Kidney epithelial cell (primary cell): Measurements from ENCODE around the gene NPDC1. TPM values are rescaled to one million over a fixed set of nuclear protein-coding genes. Genes with fewer than 3 reads are reported as not detected.
"Not testable (repeated sequence)": the region's sequence is repeated elsewhere in the genome, so short reads cannot be mapped to it uniquely, and the experiment has no call there.

Source experiments
- DNase-seq: peaks from one replicate; pipeline ENCODE4 v3.0.0-alpha.2; 2010; ENCODE audit warnings: low read depth
- H3K27me3 ChIP-seq: 2 replicates; pipeline ENCODE4 v1.6.0; 2011; ENCODE audit warnings: low read length; ENCODE audit not compliant: control insufficient read depth, insufficient read depth
- H3K36me3 ChIP-seq: 2 replicates; pipeline ENCODE4 v1.5.1; 2011; ENCODE audit warnings: low read length; ENCODE audit not compliant: control insufficient read depth, insufficient read depth
- H3K4me3 ChIP-seq: 2 replicates; pipeline ENCODE4 v1.5.1; 2011; ENCODE audit warnings: low read depth, mild to moderate bottlenecking, control low read depth, low read length
- total RNA-seq: library from RNA; depleted of rRNA; stranded (reverse); fragments of >200 nt; gene quantifications from 2 replicates; pipeline ENCODE4 v1.2.3, GENCODE V29; 2015
- TF ChIP-seq, protein P1 (sequence below): IDR thresholded peaks from 2 replicates; pipeline ENCODE4 v1.5.1; 2011; ENCODE audit warnings: mild to moderate bottlenecking, moderate library complexity, low read length, control low read depth, inconsistent platforms; ENCODE audit not compliant: insufficient read depth, poor library complexity, severe bottlenecking

Gene NPDC1
- total RNA-seq, 1 donor from 2014 or later = 58.3 TPM

DNA sequence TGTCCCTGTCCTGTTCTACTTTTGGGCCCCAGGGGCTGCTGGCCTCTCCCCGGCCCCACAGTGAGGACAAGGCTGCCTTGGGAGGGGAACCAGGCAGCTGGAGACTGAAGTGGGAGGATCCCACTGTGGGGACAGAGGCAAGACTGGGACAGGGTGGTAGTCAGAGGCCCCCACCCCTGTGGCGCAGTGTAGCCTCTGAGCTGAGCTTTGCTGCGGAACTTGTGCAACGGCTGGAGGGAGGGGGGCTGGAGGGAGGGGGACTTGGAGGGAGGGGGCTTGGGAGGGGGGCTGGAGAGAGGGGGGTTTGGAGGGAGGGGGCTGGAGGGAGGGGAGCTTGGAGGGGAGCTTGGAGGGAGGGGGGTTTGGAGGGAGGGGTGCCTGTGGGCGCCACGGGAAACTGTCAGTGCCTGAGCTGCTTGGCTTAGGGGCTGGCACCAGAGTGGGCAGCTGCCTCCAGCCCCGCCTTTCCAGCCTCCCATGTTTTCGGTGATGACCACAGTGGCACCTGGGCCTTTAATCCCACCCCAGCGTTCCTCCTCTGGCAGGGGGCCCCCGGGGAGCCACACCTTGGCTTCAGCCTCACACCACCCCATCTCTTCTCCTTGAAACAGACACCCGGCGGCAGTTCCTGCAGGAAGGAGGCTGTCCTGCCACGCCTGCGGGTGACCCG is 11.8 kb downstream of the NPDC1 start:
- Histone ChIP-seq H3K4me3 (no peak overlapping the region), H3K27me3 (peaks cover 4% of the 10 kb centered on the region), H3K36me3 (no peaks in the 10 kb centered on the region)
- TF ChIP-seq, protein P1, sequence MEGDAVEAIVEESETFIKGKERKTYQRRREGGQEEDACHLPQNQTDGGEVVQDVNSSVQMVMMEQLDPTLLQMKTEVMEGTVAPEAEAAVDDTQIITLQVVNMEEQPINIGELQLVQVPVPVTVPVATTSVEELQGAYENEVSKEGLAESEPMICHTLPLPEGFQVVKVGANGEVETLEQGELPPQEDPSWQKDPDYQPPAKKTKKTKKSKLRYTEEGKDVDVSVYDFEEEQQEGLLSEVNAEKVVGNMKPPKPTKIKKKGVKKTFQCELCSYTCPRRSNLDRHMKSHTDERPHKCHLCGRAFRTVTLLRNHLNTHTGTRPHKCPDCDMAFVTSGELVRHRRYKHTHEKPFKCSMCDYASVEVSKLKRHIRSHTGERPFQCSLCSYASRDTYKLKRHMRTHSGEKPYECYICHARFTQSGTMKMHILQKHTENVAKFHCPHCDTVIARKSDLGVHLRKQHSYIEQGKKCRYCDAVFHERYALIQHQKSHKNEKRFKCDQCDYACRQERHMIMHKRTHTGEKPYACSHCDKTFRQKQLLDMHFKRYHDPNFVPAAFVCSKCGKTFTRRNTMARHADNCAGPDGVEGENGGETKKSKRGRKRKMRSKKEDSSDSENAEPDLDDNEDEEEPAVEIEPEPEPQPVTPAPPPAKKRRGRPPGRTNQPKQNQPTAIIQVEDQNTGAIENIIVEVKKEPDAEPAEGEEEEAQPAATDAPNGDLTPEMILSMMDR = no peak
- DNase-seq = no peak

GRCh38 chr9:137033481-137033880 is 12.5 kb downstream of the NPDC1 start:
- H3K27me3 ChIP-seq, H3K36me3 ChIP-seq, H3K4me3 ChIP-seq, DNase-seq: not testable (repeated sequence)

GRCh38 chr9:137032858-137033257 is 13.1 kb downstream of the NPDC1 start:
- no peaks in the 10 kb centered on the region for H3K36me3 ChIP-seq
- DNase-seq = no peak
- no peak overlapping the region for H3K4me3 ChIP-seq
- TF ChIP-seq, protein P1 = no peak
- peaks cover 4% of the 10 kb centered on the region for H3K27me3 ChIP-seq

DNA sequence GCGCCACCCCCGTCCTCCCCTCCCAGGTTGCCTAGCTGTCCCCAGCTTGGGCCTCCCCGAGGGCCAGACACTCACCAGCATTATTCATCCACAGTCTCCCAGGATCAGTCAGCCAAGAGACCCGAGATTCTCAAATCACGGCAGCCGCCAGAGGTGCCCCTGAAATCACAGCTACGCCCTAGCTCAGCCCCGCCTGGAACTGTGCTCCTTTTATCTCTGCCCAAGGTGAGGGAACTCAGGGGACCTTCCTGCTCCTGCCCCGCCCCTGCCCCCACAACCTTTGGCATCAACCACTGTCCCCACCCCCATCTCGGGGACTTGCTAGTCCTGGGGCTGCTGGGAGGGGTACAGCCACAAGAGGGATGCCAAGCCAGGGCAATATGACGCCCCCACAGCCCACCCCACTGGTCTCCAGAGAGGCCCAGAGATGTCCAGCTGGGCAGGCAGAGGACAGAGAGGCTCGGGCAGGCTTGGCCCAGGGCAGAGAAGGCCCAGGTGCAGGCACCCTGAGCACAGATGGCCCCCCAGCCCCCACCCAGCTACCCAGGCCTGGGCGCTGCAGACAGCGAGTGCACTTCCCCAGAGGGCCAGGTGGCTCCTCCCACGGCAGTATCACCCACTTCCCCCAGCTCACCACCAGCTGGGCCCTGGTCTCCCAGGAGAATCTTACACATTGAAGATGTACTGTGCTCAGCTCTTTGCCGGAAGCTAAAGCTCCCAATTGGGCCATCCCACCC is 13.9 kb downstream of the NPDC1 start, which contains the start of gene FUT7:
TSS of gene FUT7 (minus strand) at position 185 of the 737 bp plus-strand sequence. CDS start at position 88, 97 bp downstream.
- Histone ChIP-seq H3K36me3 (no peaks in the 10 kb centered on the region), H3K27me3 (peaks cover 4% of the 10 kb centered on the region), H3K4me3 (no peak within 1 kb of the TSS)
- DNase-seq = no peak
- TF ChIP-seq, protein P1 = no peak

GRCh38 chr9:137030538-137031527 is 15.1 kb downstream of the NPDC1 start:
- Histone ChIP-seq H3K4me3 (no peak overlapping the region), H3K36me3 (no peaks in the 10 kb centered on the region), H3K27me3 (peaks cover 6% of the 10 kb centered on the region)
- TF ChIP-seq, protein P1 = no peak
- no peak for DNase-seq

GRCh38 chr9:137030006-137030405 is 16.0 kb downstream of the NPDC1 start:
- H3K27me3 ChIP-seq = peaks cover 6% of the 10 kb centered on the region
- no peaks in the 10 kb centered on the region for H3K36me3 ChIP-seq
- no peak for DNase-seq
- TF ChIP-seq, protein P1 = no peak
- no peak overlapping the region for H3K4me3 ChIP-seq
